GM11168 (cell line): ENCODE measurements around the gene IFT88.

Experiments used
- in situ Hi-C: fragments of 300-500 bp; cut with MboI; formaldehyde crosslinking; loops from one replicate; pipeline ENCODE4 v1.12.0; 2022; ENCODE audit warnings: low sequenced_read_pairs; ENCODE audit not compliant: unreplicated experiment

The IFT88 gene

DNA sequence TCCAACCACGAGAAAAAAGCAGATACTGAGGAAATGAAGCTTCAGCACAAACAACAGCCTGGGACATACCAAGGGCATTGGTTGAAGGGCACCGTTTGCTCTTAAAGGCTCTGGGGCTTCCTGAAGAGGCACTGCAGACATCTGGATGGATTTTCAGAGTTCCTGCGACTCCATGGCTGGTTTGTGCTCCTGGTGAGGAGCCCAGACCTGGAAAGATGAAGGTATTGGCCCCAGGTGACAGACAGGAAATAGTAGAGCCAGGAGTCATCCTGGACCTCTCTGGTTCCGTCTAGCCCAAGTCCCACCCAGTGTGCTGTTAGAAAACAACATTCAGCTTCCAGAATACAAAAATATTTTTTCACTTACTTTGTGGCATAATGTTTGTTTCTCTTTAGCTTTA, 142.8 kb downstream of the IFT88 start:
- in situ Hi-C loops, result loop anchor here (10.0 kb wide), 2 partner anchors 125 to 215 kb away; no protein-coding TSS in a partner anchor

DNA sequence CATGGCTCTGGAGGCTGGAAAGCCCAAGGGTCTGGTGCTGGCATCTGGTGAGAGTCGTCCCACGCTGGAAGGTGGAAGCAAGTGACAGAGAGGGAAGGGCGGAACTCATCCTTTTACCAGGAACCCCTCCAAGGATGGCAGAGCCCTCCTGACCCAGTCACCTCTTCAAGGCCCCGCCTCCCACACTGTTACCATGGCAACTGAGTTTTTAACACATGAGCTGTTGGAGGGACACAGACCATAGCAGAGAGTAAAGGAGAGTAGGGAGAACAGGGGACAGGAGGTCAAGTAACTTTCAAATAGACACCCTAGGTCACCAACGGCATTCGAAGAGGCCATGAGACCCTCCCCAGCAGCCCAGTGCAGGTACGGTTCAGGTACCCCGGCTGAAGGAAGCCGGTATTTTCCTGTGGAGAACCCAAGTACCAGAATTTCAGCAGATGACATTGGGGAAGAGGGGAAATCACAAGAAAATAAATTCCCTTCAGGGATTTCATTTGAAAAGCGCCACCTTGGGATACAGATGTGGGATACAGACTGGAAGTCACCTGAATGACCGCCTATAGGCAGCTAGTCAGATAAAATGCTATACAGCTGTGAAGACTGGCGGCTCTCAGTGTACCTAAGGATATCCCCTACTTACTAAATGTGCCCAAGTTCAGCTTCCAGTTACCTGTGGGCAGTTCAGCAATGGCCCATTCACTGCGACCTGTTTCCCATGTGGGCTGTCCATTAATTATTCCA, 144.5 kb downstream of the IFT88 start:
- in situ Hi-C loops, result loop anchor here (10.0 kb wide), 2 partner anchors 123 to 213 kb away; no protein-coding TSS in a partner anchor

DNA sequence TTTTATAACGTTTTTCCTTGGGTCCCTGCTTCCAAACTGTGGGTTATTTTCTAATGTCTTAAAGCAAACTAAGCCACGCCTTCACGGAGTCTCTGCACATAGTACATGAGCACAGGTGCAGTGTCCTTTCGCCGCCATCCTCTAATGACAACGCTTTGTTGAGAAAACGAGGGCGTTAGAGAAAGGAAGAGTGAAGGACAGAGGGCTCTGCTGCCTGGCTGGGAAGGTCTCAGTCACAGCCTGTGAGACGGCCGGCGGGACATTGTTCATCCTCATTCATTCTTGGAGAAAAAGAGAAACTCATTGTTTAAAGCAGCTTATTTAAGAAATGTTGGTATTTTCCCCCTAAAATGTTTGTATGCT, 146.0 kb downstream of the IFT88 start:
- in situ Hi-C loops, result loop anchor here (10.0 kb wide), 2 partner anchors 122 to 212 kb away; no protein-coding TSS in a partner anchor

DNA sequence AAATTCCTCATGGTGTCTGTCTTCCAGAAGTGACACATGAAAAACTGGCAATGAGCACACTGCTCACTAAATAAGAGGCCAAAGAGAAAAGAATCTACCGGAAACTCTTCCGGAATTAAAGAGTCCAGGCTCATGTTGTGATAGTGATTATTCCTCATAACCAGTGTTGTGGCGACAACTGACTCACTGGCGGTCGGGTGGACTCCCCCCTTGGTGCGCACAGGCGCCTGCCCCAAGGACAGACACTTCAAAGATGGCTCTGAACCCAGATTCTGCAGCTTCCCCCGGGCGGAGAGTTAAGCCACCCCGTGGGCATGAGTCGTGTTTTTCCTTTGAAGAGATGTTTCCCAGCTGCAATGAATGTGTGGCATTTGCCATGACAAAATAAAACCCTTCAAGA, 146.8 kb downstream of the IFT88 start:
- in situ Hi-C loops, result loop anchor here (10.0 kb wide), 2 partner anchors 121 to 211 kb away; no protein-coding TSS in a partner anchor

DNA sequence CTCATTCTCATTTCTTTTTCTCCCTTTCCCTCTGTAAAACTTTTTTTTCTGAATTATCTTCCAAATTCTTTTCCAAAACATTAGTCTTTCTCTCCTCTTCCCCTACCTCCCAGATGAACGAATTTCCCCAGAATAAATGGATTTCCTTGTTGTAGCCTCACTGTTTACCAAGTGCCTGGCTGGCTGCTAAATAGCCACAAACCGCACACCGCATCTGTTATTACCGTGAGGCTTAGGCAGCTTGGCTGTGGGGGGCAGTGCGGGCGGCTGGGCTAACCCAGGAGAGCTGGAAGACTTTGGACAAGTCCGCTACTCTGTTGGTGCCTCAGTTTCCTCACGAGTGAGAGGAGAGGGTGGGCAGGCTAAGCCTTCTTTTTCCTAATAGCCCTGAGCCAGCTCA, 147.2 kb downstream of the IFT88 start:
- in situ Hi-C loops, result loop anchor here (10.0 kb wide), 2 partner anchors 121 to 211 kb away; no protein-coding TSS in a partner anchor

DNA sequence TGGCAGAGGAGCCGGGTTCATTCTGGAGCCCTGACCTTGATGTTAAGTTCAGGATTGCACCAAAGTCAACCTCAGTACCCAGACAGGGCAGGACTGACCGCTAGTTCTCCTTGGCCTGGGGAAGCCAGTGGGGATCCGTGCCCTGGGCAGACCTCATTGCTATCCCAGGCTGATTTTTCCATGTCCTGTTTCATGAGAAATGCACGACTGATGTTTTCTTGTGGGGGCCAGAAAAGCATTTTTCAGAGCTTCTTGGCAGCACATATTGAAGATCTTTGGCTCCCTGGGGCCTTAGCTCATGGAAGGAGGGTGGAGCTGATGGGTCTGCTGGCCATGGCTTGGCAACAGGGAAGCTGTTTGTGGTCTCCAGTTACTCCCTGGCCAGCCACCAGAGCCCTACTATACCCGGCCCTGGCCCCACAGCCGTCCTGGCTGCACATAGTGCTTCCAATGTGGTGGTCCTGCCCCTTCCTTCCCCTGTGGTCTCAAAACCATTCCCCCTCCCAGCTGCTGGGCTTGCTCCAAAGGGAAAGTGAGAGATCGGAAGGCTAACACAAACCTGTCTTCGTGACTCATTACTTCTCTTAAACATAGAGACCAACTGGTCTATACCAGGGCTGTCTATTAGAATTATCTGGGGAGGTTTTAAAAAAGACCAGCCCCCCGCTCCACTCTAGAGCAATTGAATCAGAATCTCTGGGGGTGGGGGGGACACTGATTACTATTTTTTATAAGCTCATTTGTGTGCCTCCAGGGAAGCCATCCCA, 147.8 kb downstream of the IFT88 start:
- in situ Hi-C loops, result loop anchor here (10.0 kb wide), 2 partner anchors 120 to 210 kb away; no protein-coding TSS in a partner anchor

- in situ Hi-C loops, result loop anchor here (10.0 kb wide), 2 partner anchors 119 to 209 kb away; no protein-coding TSS in a partner anchor
Measured at GRCh38 chr13:20715330-20715712, 148.4 kb downstream of the IFT88 start.

DNA sequence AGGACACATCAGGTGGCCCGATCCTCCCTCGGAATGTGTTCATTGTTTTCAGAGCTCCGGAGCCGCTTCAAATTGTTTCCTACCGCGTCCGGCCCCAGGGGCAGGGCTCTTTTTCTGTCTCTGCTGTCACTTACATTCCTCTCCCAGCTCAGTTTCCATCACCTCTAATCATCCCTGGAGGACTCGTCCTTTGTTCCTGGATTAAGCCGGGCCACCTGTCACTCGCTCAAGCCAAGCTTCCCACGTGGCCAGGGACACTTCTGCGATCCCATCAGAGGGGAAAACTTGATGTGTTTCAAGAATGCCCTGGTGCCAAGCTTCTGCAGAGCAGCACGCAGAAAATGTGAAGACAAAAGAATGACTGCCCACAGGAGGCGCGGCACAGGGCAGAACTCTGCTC, 150.0 kb downstream of the IFT88 start:
- in situ Hi-C loops, result loop anchor here (10.0 kb wide), 2 partner anchors 118 to 208 kb away; no protein-coding TSS in a partner anchor

- in situ Hi-C loops, result loop anchor here (10.0 kb wide), 2 partner anchors 117 to 207 kb away; no protein-coding TSS in a partner anchor
Measured at GRCh38 chr13:20717581-20718542, 150.9 kb downstream of the IFT88 start.

DNA sequence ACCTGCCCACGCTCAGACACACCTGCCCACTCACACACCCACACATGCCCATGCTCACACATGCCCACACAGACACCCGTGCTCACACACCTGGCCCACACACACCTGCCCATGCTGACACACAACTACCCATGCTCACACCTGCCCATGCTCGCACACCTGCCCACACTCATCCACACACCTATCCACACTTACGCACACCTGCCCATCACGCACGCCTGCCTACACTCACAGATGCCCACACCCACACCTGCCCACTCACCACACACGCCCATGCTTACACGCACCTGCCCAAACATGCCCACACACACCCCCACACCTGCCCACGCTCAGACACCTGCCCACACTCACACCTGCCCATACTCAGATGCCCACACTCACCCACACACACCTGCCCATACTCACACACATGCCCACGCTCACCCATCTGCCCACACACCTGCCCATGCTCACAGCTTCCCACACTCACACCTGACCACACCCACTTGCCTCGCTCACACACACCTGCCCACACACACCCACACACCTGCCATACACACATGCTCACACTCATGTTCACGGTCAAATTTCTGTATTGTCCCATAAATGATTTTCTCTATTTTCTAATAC, 152.1 kb downstream of the IFT88 start:
- in situ Hi-C loops, result loop anchor here (10.0 kb wide), 2 partner anchors 116 to 206 kb away; no protein-coding TSS in a partner anchor

DNA sequence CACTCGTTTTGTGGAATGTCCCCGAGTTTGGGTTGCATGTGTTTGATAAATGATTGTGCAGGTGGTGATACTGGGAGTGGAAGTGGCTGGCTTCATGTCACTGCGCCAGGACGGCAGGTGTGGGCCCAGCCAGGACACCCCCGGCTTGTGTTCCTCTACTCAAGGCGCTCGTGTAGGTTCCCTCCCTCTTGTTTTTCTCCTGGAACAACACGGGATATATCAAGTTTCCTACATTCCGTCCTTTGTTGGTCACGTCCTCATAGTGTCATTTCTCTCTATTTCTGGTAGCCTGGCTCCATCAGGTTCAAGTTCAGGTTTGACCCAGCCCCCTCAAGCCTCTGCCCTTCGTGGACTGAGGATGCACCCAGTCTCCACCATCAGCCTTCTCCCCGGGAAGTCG, 152.8 kb downstream of the IFT88 start:
- in situ Hi-C loops, result loop anchor here (10.0 kb wide), 2 partner anchors 115 to 205 kb away; no protein-coding TSS in a partner anchor

DNA sequence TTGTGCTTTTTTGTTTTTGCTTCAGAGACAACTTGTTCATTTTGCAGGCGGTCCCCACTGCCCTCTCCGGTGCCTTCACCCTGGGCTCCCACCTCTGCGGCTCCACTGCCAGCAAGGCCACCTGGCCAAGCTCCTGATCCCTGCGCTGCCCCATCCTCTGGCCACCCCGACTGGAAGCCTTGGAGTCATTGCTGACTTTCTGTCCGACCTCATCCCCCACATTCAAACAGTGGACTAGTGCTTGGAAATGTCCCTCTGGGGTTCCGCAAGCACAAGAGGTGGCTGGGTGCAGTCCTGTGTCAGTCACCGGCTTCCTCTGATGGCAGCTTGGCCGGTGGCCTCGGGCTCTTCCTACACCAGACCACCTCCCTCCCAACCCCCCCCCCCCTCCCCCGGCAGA, 153.5 kb downstream of the IFT88 start:
- in situ Hi-C loops, result no loop called here

DNA sequence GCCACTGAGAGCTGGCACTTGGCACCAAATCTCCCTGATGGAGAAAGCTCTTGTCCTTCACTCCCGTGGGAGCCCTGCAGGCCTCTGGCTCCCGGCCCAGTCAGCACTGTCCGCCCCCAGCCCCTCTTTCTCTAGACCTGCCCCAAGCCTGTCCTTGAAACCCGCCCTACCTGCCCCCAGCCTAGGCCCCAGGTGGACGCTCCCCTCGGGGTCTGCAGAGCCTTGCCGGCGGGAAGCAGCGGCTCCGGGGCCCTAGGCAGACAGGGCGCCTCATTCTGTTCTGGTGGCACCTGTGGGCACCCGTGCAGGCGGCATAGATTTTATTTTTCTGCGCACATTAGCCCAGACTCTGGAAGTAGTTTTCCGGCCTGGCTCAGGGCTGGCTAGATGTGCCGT, 154.1 kb downstream of the IFT88 start:
- in situ Hi-C loops, result no loop called here

DNA sequence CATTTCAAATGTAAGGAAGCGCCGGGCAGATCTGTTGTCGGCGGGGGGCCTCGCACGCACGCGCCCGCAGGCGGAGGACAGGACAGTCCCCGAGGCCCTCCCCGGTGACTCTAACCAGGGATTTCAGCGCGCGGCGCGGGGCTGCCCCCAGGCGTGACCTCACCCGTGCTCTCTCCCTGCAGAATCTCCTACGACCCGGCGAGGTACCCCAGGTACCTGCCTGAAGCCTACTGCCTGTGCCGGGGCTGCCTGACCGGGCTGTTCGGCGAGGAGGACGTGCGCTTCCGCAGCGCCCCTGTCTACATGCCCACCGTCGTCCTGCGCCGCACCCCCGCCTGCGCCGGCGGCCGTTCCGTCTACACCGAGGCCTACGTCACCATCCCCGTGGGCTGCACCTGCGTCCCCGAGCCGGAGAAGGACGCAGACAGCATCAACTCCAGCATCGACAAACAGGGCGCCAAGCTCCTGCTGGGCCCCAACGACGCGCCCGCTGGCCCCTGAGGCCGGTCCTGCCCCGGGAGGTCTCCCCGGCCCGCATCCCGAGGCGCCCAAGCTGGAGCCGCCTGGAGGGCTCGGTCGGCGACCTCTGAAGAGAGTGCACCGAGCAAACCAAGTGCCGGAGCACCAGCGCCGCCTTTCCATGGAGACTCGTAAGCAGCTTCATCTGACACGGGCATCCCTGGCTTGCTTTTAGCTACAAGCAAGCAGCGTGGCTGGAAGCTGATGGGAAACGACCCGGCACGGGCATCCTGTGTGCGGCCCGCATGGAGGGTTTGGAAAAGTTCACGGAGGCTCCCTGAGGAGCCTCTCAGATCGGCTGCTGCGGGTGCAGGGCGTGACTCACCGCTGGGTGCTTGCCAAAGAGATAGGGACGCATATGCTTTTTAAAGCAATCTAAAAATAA, 154.7 kb downstream of the IFT88 start:
- in situ Hi-C loops, result no loop called here

- in situ Hi-C loops, result no loop called here
Measured at GRCh38 chr13:20727856-20728255, 160.9 kb downstream of the IFT88 start.

GRCh38 chr13:20728579-20729311, 161.8 kb downstream of the IFT88 start:
- in situ Hi-C loops, result no loop called here

DNA sequence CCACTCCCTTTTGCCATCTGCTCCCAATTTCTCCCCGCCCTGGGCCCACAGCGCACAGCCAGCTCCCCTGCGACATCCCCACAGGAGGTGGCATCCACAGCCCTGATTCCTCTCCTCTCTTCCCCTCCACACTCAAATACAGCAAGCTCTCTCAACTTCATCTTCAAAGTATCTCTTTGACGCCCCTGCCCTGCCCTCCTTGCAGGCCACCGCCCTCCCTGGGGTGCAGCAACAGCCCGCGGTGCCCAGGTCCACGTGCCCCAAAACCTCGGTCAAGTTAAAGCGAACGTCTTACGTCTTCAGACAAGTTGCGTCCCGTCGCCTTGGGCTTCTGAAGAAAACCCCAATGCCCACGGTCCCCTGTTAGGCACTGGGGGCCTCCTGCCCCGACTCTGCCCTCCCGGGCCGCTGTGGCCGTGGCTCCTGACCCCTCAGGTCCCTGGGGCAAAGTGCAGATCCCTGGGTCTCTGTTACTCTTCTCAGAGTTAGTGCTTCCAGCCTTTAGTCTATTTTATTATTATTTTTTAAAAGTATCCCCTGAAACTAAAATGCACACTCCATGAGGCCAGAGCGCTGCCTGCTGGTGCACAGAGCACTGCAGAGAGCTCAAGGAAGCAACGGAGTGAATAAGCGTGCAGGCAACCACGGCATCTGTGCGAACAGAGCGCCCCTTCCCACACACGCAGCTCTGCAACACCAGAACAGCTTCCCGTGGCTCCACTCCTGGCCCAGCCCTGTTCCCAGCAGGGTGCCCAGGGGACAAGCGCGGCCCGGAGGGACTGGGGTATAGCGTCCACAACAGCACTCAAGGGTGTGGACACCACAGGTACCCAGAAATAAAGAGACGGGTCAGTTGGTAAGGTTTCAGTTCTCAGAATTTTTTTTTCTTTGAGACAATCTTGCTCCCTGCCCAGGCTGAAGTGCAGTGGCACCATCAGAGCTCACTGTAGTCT, 163.0 kb downstream of the IFT88 start:
- in situ Hi-C loops, result no loop called here
